Central memory CD8-positive, alpha-beta T cell (primary cell): Measurements from ENCODE around the gene BCL6B.

Source experiments
- ATAC-seq: fragments of 150-1000 bp; cut with Tn5 transposase; replicated peaks from 2 replicates; pipeline ENCODE4 v1.10.0; 2022; ENCODE audit warnings: mild to moderate bottlenecking, moderate FRiP score, moderate number of reproducible peaks; ENCODE audit not compliant: poor library complexity, severe bottlenecking; ENCODE audit errors: extremely low read depth
- DNase-seq, 2 donors: peaks; one replicate each; pipeline ENCODE4 v3.0.0; 2021; ENCODE audit warnings: low spot score in 2 of 2
- H3K27ac Mint-ChIP-seq: one replicate; pipeline ENCODE4 v1.8.0; 2022; ENCODE audit warnings: low read depth, mild to moderate bottlenecking, moderate library complexity, mixed read lengths
- H3K27me3 Mint-ChIP-seq: one replicate; pipeline ENCODE4 v1.8.0; 2022; ENCODE audit warnings: mixed read lengths
- H3K36me3 Mint-ChIP-seq: one replicate; pipeline ENCODE4 v1.8.0; 2022; ENCODE audit warnings: mild to moderate bottlenecking, moderate library complexity, mixed read lengths; ENCODE audit not compliant: insufficient read depth
- H3K4me1 Mint-ChIP-seq: one replicate; pipeline ENCODE4 v1.8.0; 2022; ENCODE audit warnings: mixed read lengths
- H3K4me3 Mint-ChIP-seq: one replicate; pipeline ENCODE4 v1.8.0; 2022; ENCODE audit warnings: mild to moderate bottlenecking, moderate library complexity, mixed read lengths
- H3K9me3 Mint-ChIP-seq: one replicate; pipeline ENCODE4 v1.8.0; 2022; ENCODE audit warnings: mixed read lengths

The BCL6B gene

GRCh38 chr17:7024402-7024785 is 1.5 kb downstream of the BCL6B start:
- no peaks in the 10 kb centered on the region for H3K9me3 Mint-ChIP-seq
- H3K4me1 Mint-ChIP-seq: peaks cover 40% of the 10 kb centered on the region
- DNase-seq: no peak
- ATAC-seq: no peak
- no peak overlapping the region for H3K27ac Mint-ChIP-seq
- H3K36me3 Mint-ChIP-seq: peaks cover 6% of the 10 kb centered on the region
- peak overlapping the region; percentile 70 for H3K4me3 Mint-ChIP-seq
- H3K27me3 Mint-ChIP-seq: no peaks in the 10 kb centered on the region

GRCh38 chr17:7025245-7025644 is 2.4 kb downstream of the BCL6B start:
- Mint-ChIP-seq H3K4me1 (peaks cover 47% of the 10 kb centered on the region), H3K27ac (peak overlapping the region; percentile 79), H3K27me3 (no peaks in the 10 kb centered on the region), H3K4me3 (no peak overlapping the region), H3K36me3 (peaks cover 6% of the 10 kb centered on the region), H3K9me3 (no peaks in the 10 kb centered on the region)
- DNase-seq (no peak), ATAC-seq (no peak)

GRCh38 chr17:7026471-7027115 is 3.7 kb downstream of the BCL6B start:
- H3K27me3 Mint-ChIP-seq: no peaks in the 10 kb centered on the region
- peaks cover 46% of the 10 kb centered on the region for H3K4me1 Mint-ChIP-seq

GRCh38 chr17:7027335-7027734 is 4.5 kb downstream of the BCL6B start:
- no peak for DNase-seq
- no peak overlapping the region for H3K27ac Mint-ChIP-seq
- H3K4me1 Mint-ChIP-seq: peaks cover 46% of the 10 kb centered on the region

More at GRCh38 chr17:7026471-7027115, 3.7 kb downstream of the BCL6B start:
- Mint-ChIP-seq H3K36me3 (peaks cover 6% of the 10 kb centered on the region), H3K9me3 (no peaks in the 10 kb centered on the region), H3K27ac (no peak overlapping the region), H3K4me3 (no peak overlapping the region)
- ATAC-seq (no peak), DNase-seq (no peak)

GRCh38 chr17:7029096-7029495 is 6.2 kb downstream of the BCL6B start:
- H3K27ac Mint-ChIP-seq: no peak overlapping the region
- DNase-seq (no peak), ATAC-seq (no peak)
- no peaks in the 10 kb centered on the region for H3K9me3 Mint-ChIP-seq
- peaks cover 46% of the 10 kb centered on the region for H3K4me1 Mint-ChIP-seq
- no peaks in the 10 kb centered on the region for H3K27me3 Mint-ChIP-seq
- no peak overlapping the region for H3K4me3 Mint-ChIP-seq
- peaks cover 1% of the 10 kb centered on the region for H3K36me3 Mint-ChIP-seq

More at GRCh38 chr17:7027335-7027734, 4.5 kb downstream of the BCL6B start:
- Mint-ChIP-seq H3K9me3 (no peaks in the 10 kb centered on the region), H3K36me3 (peaks cover 6% of the 10 kb centered on the region), H3K27me3 (no peaks in the 10 kb centered on the region), H3K4me3 (no peak overlapping the region)
- no peak for ATAC-seq

GRCh38 chr17:7029659-7030058 is 6.8 kb downstream of the BCL6B start:
- Mint-ChIP-seq H3K4me1 (peaks cover 50% of the 10 kb centered on the region), H3K36me3 (peaks cover 1% of the 10 kb centered on the region), H3K27me3 (no peaks in the 10 kb centered on the region), H3K27ac (peak overlapping the region; percentile 82), H3K9me3 (no peaks in the 10 kb centered on the region), H3K4me3 (peak overlapping the region; percentile 41)
- ATAC-seq (peak; percentile 54), DNase-seq (no peak)

- Mint-ChIP-seq H3K4me3 (peak overlapping the region; percentile 91), H3K36me3 (peaks cover 6% of the 10 kb centered on the region), H3K4me1 (peaks cover 66% of the 10 kb centered on the region), H3K27ac (peak overlapping the region; percentile 94), H3K9me3 (no peaks in the 10 kb centered on the region), H3K27me3 (no peaks in the 10 kb centered on the region)
- ATAC-seq (peak; percentile 63), DNase-seq (peak in 1 of 2 donors; percentile 44)
Observed at GRCh38 chr17:7034955-7035590, 12.2 kb downstream of the BCL6B start.

GRCh38 chr17:7035591-7036368 is 12.9 kb downstream of the BCL6B start, which contains the start of gene SLC16A13:
SLC16A13 (plus strand) TSS chr17:7036015; CDS start chr17:7036383, 368 bp downstream.
- Mint-ChIP-seq H3K9me3 (no peaks in the 10 kb centered on the region), H3K27me3 (no peaks in the 10 kb centered on the region), H3K36me3 (peaks cover 6% of the 10 kb centered on the region), H3K27ac (peak within 1 kb of the TSS; percentile 94), H3K4me1 (peaks cover 59% of the 10 kb centered on the region), H3K4me3 (peak within 1 kb of the TSS; percentile 91)
- ATAC-seq (peak; percentile 92), DNase-seq (peak; percentile 94 to 97)

- Mint-ChIP-seq H3K4me3 (peak overlapping the region; percentile 22), H3K36me3 (peaks cover 8% of the 10 kb centered on the region), H3K4me1 (peaks cover 64% of the 10 kb centered on the region), H3K9me3 (no peaks in the 10 kb centered on the region), H3K27ac (no peak overlapping the region), H3K27me3 (no peaks in the 10 kb centered on the region)
- DNase-seq (no peak), ATAC-seq (no peak)
Observed at GRCh38 chr17:7038025-7038862, 15.4 kb downstream of the BCL6B start.

GRCh38 chr17:7039832-7040231 is 17.0 kb downstream of the BCL6B start:
- no peak for DNase-seq
- Mint-ChIP-seq H3K36me3 (peaks cover 8% of the 10 kb centered on the region), H3K4me1 (peaks cover 54% of the 10 kb centered on the region), H3K27me3 (no peaks in the 10 kb centered on the region), H3K27ac (no peak overlapping the region), H3K4me3 (no peak overlapping the region), H3K9me3 (no peaks in the 10 kb centered on the region)
- no peak for ATAC-seq

- peaks cover 4% of the 10 kb centered on the region for H3K36me3 Mint-ChIP-seq
- no peaks in the 10 kb centered on the region for H3K27me3 Mint-ChIP-seq
- DNase-seq (peak in 1 of 2 donors; percentile 28), ATAC-seq (peak; percentile 35)
- H3K4me3 Mint-ChIP-seq: peak overlapping the region; percentile 82
- H3K27ac Mint-ChIP-seq: peak overlapping the region; percentile 94
- H3K4me1 Mint-ChIP-seq: peaks cover 47% of the 10 kb centered on the region
- no peaks in the 10 kb centered on the region for H3K9me3 Mint-ChIP-seq
Observed at GRCh38 chr17:7041607-7042500, 19.0 kb downstream of the BCL6B start.
